Measurements from ENCODE around the gene NDUFB10.

- TF ChIP-seq, protein P1, sequence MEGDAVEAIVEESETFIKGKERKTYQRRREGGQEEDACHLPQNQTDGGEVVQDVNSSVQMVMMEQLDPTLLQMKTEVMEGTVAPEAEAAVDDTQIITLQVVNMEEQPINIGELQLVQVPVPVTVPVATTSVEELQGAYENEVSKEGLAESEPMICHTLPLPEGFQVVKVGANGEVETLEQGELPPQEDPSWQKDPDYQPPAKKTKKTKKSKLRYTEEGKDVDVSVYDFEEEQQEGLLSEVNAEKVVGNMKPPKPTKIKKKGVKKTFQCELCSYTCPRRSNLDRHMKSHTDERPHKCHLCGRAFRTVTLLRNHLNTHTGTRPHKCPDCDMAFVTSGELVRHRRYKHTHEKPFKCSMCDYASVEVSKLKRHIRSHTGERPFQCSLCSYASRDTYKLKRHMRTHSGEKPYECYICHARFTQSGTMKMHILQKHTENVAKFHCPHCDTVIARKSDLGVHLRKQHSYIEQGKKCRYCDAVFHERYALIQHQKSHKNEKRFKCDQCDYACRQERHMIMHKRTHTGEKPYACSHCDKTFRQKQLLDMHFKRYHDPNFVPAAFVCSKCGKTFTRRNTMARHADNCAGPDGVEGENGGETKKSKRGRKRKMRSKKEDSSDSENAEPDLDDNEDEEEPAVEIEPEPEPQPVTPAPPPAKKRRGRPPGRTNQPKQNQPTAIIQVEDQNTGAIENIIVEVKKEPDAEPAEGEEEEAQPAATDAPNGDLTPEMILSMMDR (IDR thresholded peaks at IDR 0.05; ENCODE audit: insufficient read depth, low read length), result no peak
- TF ChIP-seq GABPA (IDR thresholded peaks at IDR 0.05; ENCODE audit: low read depth) (no peak), REST (IDR thresholded peaks at IDR 0.05; ENCODE audit: insufficient replicate concordance, low read depth) (no peak), POLR2AphosphoS5 (IDR thresholded peaks at IDR 0.05; ENCODE audit: low read depth) (no peak), SPI1 (IDR thresholded peaks at IDR 0.05; ENCODE audit: borderline replicate concordance, low read depth) (no peak)
Measured at GRCh38 chr16:1916640-1916990, 42.7 kb upstream of the NDUFB10 start.
